Measurements from ENCODE around the gene THG1L.

DNA sequence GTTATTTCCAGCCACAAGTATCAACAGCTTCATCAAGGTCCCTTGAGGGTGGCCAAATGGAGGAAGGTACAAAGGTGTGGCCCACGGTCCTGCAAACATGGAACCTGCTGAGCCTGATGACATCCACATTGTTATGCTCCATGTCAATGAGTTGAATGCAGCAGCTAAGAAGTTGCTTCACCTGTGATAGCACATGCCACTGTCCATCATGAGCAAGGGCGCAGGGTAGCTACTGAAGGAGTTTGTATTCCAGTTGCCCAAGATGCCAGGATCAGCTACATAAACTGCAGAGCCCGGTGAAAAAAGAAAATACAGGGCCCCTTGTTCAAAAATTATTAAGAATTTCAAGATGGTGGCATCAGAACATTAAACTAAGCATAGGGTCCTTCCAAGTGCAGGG lies 36.5 kb downstream of the THG1L start:
- TF ChIP-seq ZFP3 (CRISPR knock-in tag; IDR thresholded peaks at IDR 0.05) (no peak), ZNF70 (CRISPR knock-in tag; IDR thresholded peaks at IDR 0.05) (no peak), CSRNP3 (CRISPR knock-in tag; IDR thresholded peaks at IDR 0.05) (no peak), SNAI2 (CRISPR knock-in tag; IDR thresholded peaks at IDR 0.05) (no peak), GLIS3 (CRISPR knock-in tag; IDR thresholded peaks at IDR 0.05) (no peak), TCF4 (CRISPR knock-in tag; IDR thresholded peaks at IDR 0.05; ENCODE audit: borderline replicate concordance) (no peak), RARB (CRISPR knock-in tag; IDR thresholded peaks at IDR 0.05) (no peak), ZNF8 (CRISPR knock-in tag; IDR thresholded peaks at IDR 0.05) (no peak), CREB5 (CRISPR knock-in tag; IDR thresholded peaks at IDR 0.05; ENCODE audit: low read depth) (no peak), OSR1 (CRISPR knock-in tag; IDR thresholded peaks at IDR 0.05) (no peak), ARNTL (CRISPR knock-in tag; IDR thresholded peaks at IDR 0.05; ENCODE audit: borderline replicate concordance, low read depth) (no peak), ESRRG (CRISPR knock-in tag; IDR thresholded peaks at IDR 0.05) (no peak), ZNF565 (CRISPR knock-in tag; conservative IDR thresholded peaks at IDR 0.05; ENCODE audit: low read depth) (no peak)
- TF ChIP-seq, protein P1, sequence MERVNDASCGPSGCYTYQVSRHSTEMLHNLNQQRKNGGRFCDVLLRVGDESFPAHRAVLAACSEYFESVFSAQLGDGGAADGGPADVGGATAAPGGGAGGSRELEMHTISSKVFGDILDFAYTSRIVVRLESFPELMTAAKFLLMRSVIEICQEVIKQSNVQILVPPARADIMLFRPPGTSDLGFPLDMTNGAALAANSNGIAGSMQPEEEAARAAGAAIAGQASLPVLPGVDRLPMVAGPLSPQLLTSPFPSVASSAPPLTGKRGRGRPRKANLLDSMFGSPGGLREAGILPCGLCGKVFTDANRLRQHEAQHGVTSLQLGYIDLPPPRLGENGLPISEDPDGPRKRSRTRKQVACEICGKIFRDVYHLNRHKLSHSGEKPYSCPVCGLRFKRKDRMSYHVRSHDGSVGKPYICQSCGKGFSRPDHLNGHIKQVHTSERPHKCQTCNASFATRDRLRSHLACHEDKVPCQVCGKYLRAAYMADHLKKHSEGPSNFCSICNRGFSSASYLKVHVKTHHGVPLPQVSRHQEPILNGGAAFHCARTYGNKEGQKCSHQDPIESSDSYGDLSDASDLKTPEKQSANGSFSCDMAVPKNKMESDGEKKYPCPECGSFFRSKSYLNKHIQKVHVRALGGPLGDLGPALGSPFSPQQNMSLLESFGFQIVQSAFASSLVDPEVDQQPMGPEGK (CRISPR knock-in tag; IDR thresholded peaks at IDR 0.05; ENCODE audit: borderline replicate concordance): no peak
